HepG2 (cell line): ENCODE data around the gene TRAK1. TPM values are rescaled to one million over a fixed set of nuclear protein-coding genes. Genes with fewer than 3 reads are reported as not detected.
A peak's percentile ranks its signal among the peaks of the same experiment; 100 is the strongest.

Experiments used
- ADNP ChIP-seq: sonication (generic); formaldehyde crosslinking; IDR thresholded peaks from 2 replicates; pipeline ENCODE4 v1.4.0; 2020; ENCODE audit warnings: missing genetic modification reagents
- AGO1 ChIP-seq: fragments of 200-400 bp; formaldehyde crosslinking; IDR thresholded peaks from 2 replicates; pipeline ENCODE4 v1.6.1; 2017; ENCODE audit warnings: mild to moderate bottlenecking, low read depth, low read length, moderate library complexity; ENCODE audit not compliant: poor library complexity, severe bottlenecking
- GATAD2A ChIP-seq: IDR thresholded peaks from 2 replicates; pipeline ENCODE4 v1.6.1; 2016
- MAZ ChIP-seq, 2 experiments: sonication (generic) in 1 of 2; formaldehyde crosslinking in 1 of 2; IDR thresholded peaks; 2 replicates each; pipeline versions ENCODE4 v1.5.0 to v1.6.1; 2012 to 2020; ENCODE audit warnings: low read depth in 2 of 2, mild to moderate bottlenecking in 2 of 2, borderline replicate concordance in 1 of 2, improper control_type of control experiment in 1 of 2, low read length in 1 of 2, missing genetic modification reagents in 1 of 2, moderate library complexity in 1 of 2
- MBD4 ChIP-seq: IDR thresholded peaks from 2 replicates; pipeline ENCODE4 v1.6.1; 2012; ENCODE audit warnings: low read length, inconsistent platforms, borderline replicate concordance
- NPAS2 ChIP-seq: sonication (generic); formaldehyde crosslinking; IDR thresholded peaks from 2 replicates; pipeline ENCODE4 v1.8.0; 2022; ENCODE audit warnings: mild to moderate bottlenecking, missing genetic modification reagents, borderline replicate concordance
- POLR2AphosphoS5 ChIP-seq: IDR thresholded peaks from 2 replicates; pipeline ENCODE4 v1.6.1; 2012; ENCODE audit warnings: low read depth, low read length
- SP1 ChIP-seq, 2 experiments: fragments of 450-650 bp in 1 of 2; sonication (generic) in 1 of 2; formaldehyde crosslinking in 1 of 2; IDR thresholded peaks; 2 replicates each; pipeline versions ENCODE4 v1.4.0 to v1.6.1; 2016 to 2020; ENCODE audit warnings: missing genetic modification reagents in 1 of 2
- ZBTB4 ChIP-seq: sonication (generic); formaldehyde crosslinking; IDR thresholded peaks from 2 replicates; pipeline ENCODE4 v1.4.0; 2020; ENCODE audit warnings: missing genetic modification reagents, mild to moderate bottlenecking, borderline replicate concordance
- ZFY ChIP-seq: sonication (generic); formaldehyde crosslinking; IDR thresholded peaks from 2 replicates; pipeline ENCODE4 v1.4.0; 2020; ENCODE audit warnings: missing genetic modification reagents
- ZNF121 ChIP-seq: sonication (generic); formaldehyde crosslinking; IDR thresholded peaks from 2 replicates; pipeline ENCODE4 v1.5.0; 2020; ENCODE audit warnings: mild to moderate bottlenecking, missing genetic modification reagents
- ZNF256 ChIP-seq: sonication (generic); formaldehyde crosslinking; conservative IDR thresholded peaks from 2 replicates; pipeline ENCODE4 v1.4.0; 2020; ENCODE audit warnings: missing genetic modification reagents
- ZNF598 ChIP-seq: sonication (generic); formaldehyde crosslinking; IDR thresholded peaks from 2 replicates; pipeline ENCODE4 v1.5.1; 2020; ENCODE audit warnings: mild to moderate bottlenecking, missing genetic modification reagents, borderline replicate concordance
- ZNF7 ChIP-seq: IDR thresholded peaks from 2 replicates; pipeline ENCODE4 v1.6.1; 2016; ENCODE audit warnings: missing biosample characterization, missing genetic modification reagents
- ZXDC ChIP-seq: sonication (generic); formaldehyde crosslinking; IDR thresholded peaks from 2 replicates; pipeline ENCODE4 v1.5.0; 2020; ENCODE audit warnings: mild to moderate bottlenecking, missing genetic modification reagents
- polyA plus RNA-seq, 8 experiments: library from polyadenylated mRNA; depleted of rRNA in 3 of 8; stranded (reverse) in 7 of 8; unstranded in 1 of 8; fragments of >200 nt; fragmentation: Illumina TruSeq in 4 of 8; extraction: Trizol in 4 of 8; gene quantifications; 2 replicates each; pipeline versions ENCODE4 v1.2.1 to v1.2.3, GENCODE V29; 2011 to 2016; ENCODE audit warnings: low read depth in 4 of 8, missing spikeins in 1 of 8, mixed read lengths in 1 of 8; ENCODE audit not compliant: insufficient read depth in 1 of 8
- total RNA-seq, 5 experiments: library from RNA; depleted of rRNA; stranded (reverse); fragments of >200 nt; fragmentation: Illumina TruSeq; extraction: Trizol; gene quantifications; 2 replicates each; pipeline ENCODE4 v1.2.3, GENCODE V29; 2016; ENCODE audit warnings: low read depth in 1 of 5

The TRAK1 gene
- total and polyA plus RNA-seq, 2 of the 13 experiments (the other 11 are each of a cell fraction or from before 2014, with no cell fraction given) = 20.5 to 46.6 TPM

- TF ChIP-seq ZXDC = no peak
- TF ChIP-seq ZNF256 (CRISPR knock-in tag) = no peak
- no peak for TF ChIP-seq NPAS2
- no peak for TF ChIP-seq ZNF121
- TF ChIP-seq ZBTB4 (CRISPR knock-in tag) = 0 out of 2 replicates have a peak, but pooled peaks have one; percentile 29
- TF ChIP-seq ADNP (CRISPR knock-in tag) = no peak
- no peak for TF ChIP-seq AGO1
- no peak for TF ChIP-seq ZNF598 (CRISPR knock-in tag)
- TF ChIP-seq SP1 (IDR thresholded peaks at IDR 0.05) = no peak
- no peak for TF ChIP-seq SP1 (CRISPR knock-in tag; IDR thresholded peaks at IDR 0.05)
- TF ChIP-seq GATAD2A (CRISPR knock-in tag) = peak; percentile 41; the same call in 1 of the 2 replicates
- TF ChIP-seq MAZ (IDR thresholded peaks at IDR 0.05; ENCODE audit: borderline replicate concordance, low read depth, low read length) = no peak; the same call in 1 of the 2 replicates
- peak; percentile 66 for TF ChIP-seq MAZ (CRISPR knock-in tag; IDR thresholded peaks at IDR 0.05; ENCODE audit: low read depth)
- no peak for TF ChIP-seq MBD4
- TF ChIP-seq ZNF7 (CRISPR knock-in tag) = no peak
- peak; percentile 81 for TF ChIP-seq ZFY (CRISPR knock-in tag)
- TF ChIP-seq POLR2AphosphoS5 = peak; percentile 54; the same call in 1 of the 2 replicates
Measured at GRCh38 chr3:42159706-42160472, 68.7 kb downstream of the TRAK1 start (continued).
